NCI-H226 (cell line): Measurements from ENCODE around the gene DUSP28.

ENCODE experiments used
- DNase-seq: peaks from one replicate; pipeline ENCODE4 v3.0.0-alpha.2; 2015

The DUSP28 gene

DNA sequence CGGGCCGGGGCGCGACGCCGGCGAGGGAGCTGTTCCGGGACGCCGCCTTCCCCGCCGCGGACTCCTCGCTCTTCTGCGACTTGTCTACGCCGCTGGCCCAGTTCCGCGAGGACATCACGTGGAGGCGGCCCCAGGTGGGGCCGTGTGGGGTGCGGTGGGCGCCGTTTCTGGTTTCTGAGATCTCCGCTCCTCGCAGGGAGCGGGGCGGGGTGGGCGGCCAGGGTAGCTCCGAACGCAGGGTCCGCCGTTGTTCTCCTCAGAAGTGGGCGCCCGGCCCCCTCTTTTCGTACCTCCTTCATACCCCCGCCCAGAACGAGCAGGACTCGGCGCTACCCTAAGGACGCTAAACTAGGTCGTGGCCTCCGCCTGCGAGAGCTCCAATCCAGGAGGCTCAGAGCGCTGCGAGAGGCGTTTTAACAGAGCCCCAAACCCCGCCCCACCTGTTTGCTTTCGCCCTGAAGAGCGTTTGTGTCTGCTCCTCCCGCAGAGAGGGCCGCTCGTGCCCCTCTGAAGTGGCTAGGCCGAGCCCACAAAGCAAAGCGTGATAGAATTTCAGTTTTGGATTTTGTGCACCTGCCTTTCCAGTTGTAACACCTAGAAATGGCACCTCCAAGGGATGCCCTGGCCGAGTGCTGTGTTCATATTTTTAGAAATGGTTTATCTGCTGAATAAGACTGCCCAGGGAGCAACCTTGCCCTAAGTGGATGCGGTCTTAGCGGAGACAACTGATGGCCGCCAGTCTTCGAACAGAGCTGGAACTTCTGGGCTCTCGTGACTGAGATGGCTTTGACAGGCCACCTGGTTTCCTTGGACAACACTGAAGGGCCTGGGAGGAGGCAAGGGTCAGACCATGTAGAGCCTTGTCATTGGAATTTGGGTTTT, 27.0 kb downstream of the DUSP28 start:
- DNase-seq = no peak

DNA sequence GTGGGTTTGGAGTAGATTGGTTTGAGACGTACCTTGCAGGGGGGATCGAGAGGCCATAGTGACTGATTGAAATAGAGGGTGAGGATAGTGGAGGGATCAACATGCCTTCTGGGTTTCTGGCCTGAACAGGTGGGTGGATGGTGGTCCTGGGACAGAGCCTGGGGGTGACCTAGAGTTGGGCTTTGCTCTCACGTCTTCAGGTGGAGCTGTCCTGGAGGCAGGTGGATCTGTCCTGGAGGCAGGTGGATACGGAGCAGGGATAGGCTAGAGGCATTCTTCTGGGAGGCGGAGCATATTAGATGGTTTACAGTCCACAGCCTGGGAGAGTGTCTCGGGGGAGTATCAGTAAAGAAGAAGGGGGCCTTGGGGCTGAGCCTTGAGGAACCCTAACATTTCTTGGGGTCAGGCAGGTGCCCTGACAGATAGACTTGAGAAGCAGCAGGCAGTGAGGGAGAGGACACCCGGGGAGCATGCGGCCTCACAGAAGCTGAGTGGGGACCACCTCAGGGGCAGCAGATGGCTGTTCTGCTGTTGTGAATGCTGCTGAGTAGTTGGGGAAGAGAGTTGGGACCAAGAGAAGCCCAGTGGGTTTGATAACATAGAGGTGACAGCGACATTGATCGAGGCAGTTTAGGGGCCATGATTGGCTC, 28.0 kb downstream of the DUSP28 start:
- no peak for DNase-seq

DNA sequence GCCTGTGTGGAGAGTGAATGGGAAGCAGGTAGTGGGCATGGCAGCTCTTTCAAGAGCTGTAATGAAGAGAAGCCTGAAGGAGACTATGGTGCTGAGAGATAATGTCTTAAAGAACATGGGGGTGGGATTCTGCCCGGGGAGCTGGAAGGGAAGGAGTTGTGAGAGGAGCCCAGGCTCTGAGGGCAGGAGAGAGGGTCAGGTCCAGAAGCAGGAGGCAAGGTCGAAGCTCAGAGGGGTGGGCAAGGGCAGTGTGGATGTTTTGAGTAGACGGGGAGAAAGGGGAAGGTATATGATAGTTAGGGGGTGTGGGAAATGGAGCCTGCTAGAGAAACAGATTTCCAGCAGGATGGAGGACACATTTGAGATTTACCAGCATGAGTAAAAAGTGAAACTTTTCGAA, 28.5 kb downstream of the DUSP28 start:
- no peak for DNase-seq

DNA sequence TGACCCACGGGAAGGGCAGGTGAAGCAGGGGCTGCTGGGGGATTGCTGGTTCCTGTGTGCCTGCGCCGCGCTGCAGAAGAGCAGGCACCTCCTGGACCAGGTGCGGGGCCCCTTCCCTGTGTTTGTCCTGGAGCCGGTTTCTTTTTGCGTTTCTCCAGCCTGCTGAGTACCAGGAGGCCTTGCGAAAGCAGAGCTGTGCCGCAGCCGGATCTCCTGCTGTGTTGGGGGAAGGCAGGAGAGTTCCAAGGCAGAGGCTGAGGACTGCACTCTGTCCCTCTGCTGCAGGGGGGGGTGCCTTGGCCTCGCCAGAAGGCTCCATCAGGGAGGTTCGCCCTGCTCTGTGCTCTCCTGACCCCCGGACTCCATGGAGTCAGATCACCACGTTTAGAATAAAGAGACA, 29.2 kb downstream of the DUSP28 start:
- no peak for DNase-seq

DNA sequence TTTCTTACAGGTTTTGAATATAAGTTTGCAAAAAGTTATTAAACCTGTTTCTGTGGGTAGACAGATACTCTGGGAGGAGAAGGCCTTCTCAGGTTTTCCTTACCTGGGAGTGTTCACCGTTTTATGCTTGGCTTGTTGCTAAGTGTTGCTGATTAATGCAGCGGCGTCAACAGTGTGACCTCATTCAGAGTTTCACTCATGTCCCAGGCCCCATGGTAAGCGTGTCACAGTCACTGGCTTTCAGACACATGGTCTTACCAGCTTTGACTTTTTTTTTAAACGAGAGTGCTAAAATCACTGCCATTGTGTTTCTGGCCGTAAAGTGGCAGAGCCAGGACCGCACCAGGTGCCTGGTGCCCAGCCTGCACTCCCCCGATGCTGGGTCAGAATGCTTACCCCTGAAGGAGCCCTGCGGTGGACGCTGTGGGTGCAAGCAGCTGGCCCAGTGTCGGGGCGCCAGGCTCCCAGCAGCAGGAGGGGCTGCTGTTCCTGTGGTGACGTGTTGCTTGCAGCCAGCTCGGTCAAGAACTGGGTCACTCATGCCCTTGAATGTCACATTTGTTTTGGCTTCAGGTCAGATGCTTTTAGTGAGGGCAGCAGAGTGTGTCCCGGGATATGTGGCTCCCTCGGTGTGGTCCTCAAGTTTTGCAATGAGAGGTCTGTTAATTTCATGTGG, 29.8 kb downstream of the DUSP28 start:
- DNase-seq = no peak

DNA sequence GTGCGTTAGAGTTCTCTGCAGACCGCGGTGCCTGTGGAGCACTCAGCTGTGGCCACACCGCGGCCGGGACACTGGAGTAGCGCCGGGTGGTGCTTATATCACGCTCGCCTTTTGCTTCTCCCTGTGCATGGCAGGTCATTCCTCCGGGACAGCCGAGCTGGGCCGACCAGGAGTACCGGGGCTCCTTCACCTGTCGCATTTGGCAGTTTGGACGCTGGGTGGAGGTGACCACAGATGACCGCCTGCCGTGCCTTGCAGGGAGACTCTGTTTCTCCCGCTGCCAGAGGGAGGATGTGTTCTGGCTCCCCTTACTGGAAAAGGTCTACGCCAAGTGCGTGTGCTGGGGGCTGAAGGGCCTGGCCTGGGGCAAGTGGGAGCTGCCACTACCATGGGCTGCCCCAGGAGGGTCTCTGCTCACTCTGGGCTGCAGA, 30.5 kb downstream of the DUSP28 start:
- DNase-seq = no peak

DNA sequence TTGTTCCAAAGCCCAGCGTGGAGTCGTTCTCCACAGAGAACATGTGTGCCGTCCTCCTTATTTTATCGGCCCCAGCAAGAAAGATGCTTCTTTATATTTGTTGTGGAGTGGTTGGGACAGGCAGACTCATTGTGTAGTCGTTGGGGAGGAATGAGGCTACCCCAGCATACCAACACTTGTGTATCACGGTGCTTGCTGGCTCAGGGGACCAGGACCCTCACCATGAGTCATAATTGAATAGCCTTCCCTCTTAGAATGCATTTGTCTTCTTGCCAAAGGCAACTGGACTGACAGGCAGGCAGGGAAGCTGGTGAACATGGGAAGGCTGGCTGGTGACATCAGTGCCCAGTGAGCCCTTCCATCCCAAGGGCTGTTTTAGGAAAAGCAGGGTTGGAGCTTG, 31.1 kb downstream of the DUSP28 start:
- DNase-seq = no peak

DNA sequence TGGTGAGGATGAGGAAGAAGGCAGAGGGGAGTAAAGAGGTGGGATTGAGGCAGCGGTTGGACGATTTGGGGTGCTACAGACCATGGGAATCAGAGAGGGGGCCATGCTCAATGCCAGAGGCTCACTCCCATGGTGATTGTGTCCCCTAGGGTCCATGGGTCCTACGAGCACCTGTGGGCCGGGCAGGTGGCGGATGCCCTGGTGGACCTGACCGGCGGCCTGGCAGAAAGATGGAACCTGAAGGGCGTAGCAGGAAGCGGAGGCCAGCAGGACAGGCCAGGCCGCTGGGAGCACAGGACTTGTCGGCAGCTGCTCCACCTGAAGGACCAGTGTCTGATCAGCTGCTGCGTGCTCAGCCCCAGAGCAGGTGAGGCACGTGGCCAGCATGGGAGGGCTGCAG, 31.6 kb downstream of the DUSP28 start:
- no peak for DNase-seq

DNA sequence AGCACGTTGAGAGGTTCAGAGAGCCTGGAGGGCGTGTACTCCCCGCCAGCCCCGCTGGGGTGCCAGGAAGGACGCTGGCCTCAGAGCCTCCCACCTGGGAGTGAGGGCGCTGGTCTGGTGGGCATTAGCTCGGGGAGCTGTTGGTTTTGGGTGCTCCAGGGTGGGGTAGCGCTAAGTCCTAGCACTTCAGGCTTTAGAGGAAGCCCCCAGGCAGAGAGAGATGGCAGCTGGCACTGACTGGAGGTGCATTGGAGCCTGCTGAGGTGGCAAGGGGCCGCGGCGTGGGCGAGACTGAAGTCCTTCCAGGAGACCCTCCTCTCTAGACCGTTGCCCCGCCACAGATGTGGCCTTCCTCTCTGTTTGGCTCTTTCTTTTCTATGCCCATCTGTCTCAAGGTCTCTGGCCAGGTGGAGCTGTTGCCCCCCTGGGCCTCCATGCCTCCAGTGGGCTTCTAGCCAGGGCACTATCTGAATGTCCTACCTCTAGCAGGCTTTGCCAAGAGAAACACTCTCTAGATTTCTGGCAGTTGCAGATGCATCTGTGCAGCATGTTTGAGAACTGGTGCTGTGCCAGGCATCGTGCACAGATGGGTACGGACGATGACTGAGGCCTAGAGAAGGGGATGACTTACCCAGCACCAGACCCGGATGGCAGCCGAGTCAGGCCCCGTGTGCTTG, 33.0 kb downstream of the DUSP28 start:
- no peak for DNase-seq

DNA sequence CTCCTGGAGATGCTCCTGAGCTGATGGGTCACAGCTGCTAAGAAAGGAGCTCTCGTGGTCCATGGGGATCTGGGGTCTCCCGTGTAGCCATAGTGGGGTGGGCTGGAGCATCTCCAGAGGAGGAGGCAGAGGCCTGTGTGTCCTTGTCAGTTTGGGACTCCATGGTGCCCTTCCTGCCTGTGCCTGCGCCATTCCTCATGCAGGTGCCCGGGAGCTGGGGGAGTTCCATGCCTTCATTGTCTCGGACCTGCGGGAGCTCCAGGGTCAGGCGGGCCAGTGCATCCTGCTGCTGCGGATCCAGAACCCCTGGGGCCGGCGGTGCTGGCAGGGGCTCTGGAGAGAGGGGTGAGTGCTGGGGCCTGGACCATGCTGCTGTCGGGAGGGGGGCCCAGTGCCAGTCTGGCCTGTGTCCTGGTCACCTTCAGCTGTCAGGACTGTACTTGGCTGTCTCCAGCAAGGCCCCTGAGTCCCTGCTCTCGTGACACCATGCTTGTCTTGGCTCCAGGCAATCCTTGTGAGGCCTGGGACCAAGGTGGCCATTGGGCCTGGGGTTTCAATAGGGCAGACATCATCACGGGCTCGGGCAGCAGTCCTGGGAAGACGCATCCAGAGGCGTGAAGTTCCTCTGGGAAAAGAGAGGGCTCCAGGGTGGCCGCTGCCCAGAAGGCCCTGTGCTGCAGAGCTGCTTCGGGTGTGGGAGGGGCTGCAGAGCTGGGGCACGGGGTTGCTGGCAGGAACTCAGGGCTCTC, 33.7 kb downstream of the DUSP28 start:
- DNase-seq = no peak

DNA sequence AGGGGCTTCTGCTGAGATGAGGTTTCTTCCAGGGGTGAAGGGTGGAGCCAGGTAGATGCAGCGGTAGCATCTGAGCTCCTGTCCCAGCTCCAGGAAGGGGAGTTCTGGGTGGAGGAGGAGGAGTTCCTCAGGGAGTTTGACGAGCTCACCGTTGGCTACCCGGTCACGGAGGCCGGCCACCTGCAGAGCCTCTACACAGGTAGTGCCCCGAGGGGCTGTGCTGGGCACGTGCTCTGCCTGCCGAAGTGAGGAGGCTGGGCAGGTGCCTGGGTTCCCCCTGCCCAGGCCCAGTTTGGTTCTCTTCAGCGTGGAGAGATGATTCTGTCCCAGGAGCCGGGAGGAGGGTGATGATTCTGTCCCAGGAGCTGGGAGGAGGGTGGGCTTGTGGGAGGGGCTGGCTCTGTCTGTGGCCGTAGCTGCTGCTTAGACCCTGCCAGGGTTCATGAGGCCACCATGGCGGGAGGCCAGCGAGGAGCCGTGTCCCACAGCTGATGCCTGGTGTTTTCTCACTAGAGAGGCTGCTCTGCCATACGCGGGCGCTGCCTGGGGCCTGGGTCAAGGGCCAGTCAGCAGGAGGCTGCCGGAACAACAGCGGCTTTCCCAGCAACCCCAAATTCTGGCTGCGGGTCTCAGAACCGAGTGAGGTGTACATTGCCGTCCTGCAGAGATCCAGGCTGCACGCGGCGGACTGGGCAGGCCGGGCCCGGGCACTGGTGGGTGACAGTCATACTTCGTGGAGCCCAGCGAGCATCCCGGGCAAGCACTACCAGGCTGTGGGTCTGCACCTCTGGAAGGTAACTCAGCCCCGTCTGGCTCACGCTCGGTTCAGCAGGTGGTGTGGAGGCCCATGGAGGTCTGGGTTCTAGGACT, 34.6 kb downstream of the DUSP28 start:
- no peak for DNase-seq

DNA sequence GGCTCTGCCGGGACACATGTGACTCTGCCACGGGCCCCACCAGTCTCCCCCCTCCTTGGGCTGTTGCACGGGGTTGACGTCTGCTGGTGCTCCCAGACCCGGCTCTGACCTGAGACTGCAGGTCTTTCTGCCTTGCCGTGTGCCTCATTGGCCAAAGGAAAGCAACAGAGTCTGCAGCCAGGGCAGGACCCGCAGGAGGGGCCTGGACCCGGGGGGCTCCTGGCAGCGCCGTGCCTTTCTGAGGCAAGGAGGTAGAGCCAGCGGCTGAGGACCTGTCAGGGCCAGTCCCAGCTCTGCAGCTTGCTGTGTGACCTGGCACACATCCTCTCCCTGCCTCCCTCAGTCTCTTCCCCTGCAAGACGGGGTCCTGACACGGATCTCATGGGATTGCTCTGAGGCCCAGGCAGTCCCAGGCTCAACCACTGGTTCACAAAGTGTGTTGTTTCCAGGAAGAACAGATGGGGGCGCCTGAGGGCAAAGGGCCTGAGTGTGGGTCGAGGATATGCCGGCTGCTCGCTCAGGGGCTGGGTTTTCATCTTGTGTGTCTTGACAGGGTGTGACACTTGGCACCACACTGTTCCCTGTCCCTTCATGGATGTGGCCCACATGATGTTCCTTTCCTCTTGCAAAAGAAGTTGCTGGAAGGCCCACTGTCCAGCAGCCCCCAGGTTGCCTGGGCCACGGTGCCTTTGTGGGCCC, 35.4 kb downstream of the DUSP28 start:
- DNase-seq = no peak

DNA sequence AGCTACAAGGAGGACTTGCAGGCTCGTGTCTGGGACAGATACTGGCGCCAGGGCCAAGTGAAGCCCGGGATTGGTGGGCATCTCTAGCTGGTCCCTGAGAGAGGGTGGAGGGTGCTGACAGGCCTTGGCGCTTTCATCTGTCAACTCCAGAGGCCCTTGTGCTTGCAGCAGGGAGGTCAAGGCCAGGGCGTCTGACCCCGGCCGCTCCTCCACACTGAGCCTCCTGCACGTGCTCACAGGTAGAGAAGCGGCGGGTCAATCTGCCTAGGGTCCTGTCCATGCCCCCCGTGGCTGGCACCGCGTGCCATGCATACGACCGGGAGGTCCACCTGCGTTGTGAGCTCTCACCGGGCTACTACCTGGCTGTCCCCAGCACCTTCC, 35.9 kb downstream of the DUSP28 start:
- DNase-seq = no peak

DNA sequence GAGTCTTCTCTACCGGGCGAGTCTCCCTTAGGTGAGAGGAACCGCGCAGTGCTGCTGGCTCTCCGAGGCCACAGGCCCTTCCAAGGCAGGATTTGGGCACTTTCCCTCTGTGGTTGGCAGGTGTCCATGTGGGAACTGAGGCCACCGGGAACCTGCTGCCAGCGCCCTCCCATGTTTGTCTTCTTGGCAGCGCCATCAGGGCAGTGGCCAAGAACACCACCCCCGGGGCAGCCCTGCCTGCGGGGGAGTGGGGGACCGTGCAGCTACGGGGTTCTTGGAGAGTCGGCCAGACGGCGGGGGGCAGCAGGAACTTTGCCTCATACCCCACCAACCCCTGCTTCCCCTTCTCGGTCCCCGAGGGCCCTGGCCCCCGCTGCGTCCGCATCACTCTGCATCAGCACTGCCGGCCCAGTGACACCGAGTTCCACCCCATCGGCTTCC, 36.4 kb downstream of the DUSP28 start:
- no peak for DNase-seq

DNA sequence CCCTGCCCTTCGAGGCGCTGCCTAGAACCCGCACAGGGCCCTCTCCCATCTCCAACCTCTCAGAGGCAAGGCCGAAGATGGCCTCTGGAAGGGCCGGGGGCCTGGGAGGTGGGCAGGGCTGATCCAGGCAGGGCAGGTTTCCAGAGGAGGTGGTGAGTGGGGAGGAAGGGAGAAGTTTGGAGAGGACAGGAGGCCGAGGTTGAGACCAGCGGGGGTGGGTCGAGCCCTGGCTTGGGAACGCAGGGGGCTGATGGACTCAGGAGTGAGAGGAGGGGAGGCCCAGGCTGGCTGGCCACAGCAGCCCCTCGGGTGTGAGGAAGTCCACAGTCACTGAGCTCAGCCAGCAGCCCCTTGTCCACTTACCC, 36.9 kb downstream of the DUSP28 start:
- no peak for DNase-seq

DNA sequence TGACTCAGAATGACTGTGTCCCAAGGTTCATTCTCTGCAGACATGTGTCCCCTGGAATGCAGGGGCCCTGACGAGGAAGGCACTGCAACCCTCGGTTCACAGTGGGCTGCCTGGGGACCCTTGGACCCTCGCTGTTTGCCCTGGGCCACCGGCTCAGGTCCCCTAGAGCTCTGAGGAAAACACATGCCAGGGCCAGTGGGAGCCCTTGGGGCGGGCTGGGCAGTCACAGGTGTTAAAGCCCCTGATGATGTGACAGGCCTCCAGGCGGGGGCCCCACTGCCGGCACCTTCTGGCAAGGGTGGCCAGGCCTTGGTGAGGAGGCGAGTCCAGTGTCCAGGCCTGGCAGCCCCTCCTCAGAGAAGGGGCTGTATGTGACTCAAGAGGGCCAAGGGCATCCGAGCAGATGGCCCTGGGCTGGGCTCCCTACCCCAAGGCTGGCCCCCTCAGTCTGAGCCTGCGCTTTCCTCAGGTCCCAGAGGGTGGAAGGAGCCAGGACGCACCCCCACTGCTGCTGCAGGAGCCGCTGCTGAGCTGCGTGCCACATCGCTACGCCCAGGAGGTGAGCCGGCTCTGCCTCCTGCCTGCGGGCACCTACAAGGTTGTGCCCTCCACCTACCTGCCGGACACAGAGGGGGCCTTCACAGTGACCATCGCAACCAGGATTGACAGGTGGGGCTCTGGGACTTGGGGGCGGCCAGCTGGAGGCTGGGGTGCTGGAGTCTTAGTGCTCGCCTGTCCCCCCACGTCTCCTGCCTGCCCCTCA, 37.4 kb downstream of the DUSP28 start:
- no peak for DNase-seq

DNA sequence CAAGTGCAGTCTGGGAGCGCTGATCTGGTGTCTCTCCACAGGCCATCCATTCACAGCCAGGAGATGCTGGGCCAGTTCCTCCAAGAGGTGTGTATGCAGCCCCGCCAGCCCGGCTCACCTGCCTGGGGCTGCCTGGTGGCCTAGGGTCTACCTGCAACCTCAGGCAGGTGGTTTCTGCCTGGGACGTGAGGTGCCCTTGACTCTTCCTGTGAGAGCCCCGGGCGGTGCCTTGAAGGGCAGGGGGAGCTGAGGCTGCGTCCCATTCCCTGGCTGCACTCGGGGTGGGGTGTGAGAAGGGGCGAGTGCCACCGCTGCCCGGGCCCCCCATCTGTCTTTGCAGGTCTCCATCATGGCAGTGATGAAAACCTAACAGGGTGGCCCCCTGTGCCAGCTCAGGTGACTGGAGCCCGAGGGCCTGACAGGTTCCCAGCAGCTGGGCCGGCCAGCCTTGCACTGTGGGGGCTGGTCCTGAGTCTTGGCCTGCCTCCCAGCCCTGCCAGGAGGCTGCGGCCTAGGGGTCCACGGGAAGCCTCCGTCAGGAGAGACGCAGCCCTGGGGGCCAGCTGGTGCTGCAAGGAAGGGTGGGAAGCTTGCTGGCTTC, 38.3 kb downstream of the DUSP28 start:
- DNase-seq = no peak

DNA sequence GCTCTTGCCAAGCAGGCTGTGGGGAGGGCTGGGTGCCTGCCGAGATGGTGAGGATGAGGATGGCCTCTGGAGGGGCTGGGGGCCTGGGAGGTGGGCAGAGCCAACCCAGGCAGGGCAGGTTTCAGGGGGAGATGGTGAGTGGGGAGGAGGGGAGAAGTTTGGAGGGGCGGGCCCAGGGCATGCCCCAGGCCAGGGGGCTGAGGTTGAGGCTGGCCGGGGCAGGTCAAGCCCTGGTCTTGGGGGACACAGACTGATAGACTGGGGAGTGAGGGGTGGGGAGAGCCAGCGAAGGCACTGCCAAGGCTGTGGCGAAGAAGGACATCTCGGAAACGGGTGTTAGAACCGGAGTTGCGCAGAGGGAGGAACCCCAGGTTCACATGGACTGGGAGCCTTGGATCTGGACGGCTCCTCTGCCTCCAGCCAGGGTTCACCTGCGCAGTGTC, 39.0 kb downstream of the DUSP28 start:
- DNase-seq = no peak

DNA sequence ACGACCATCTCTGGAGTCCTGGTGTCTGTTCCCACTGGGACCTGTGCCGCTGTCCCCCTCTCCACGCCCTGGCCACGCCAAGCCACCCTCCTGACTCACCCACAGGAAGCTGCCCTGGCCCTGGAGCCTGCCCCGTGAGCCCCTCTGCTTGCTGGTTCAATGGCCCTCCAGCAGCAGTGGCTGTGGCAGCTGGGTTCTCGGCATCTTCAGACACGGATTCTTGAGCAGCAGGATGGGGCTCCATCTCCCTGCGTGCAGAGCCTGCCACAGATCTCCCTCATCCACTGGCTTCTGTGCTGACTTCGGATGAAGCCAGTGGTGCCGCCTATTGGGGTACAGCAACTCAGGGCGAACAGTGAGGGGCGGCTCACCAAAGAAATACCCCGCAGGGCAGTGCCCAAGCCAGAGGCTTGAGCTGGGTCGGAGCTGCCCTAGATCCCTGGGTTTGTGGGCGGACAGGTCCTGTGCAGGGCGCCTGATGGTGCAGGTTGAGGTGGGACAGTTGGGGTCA, 40.3 kb downstream of the DUSP28 start:
- DNase-seq = no peak
